Measurements from ENCODE around the gene CD59.

Gene CD59

GRCh38 chr11:33773404-33773986, 37.3 kb upstream of the CD59 start:
- Histone ChIP-seq H3K9ac (ENCODE audit: low read length in 2 of 2) (peak overlapping the region; percentile 87 to 91), H3K27me3 (ENCODE audit: control insufficient read depth in 1 of 2, insufficient read depth in 2 of 2, low read length in 2 of 2) (no peaks in the 10 kb centered on the region), H3K27ac (ENCODE audit: low read length) (peak overlapping the region; percentile 91), H3K9me3 (ENCODE audit: control insufficient read depth in 2 of 2, low read length in 2 of 2) (no peaks in the 10 kb centered on the region), H3K36me3 (ENCODE audit: control insufficient read depth in 2 of 2, insufficient read depth in 2 of 2, low read length in 2 of 2) (peaks cover 3% of the 10 kb centered on the region in 2 donors), H3K4me3 (ENCODE audit: low read length in 2 of 2) (peak overlapping the region; percentile 90 to 93), H3K4me1 (ENCODE audit: control insufficient read depth, insufficient read depth, low read length) (peaks cover 21% of the 10 kb centered on the region)

- peaks cover 21% of the 10 kb centered on the region for H3K4me1 ChIP-seq (ENCODE audit: control insufficient read depth, insufficient read depth, low read length)
- H3K4me3 ChIP-seq (ENCODE audit: low read length in 2 of 2), result peak overlapping the region in 1 of 2 donors; percentile 93
- H3K27me3 ChIP-seq (ENCODE audit: control insufficient read depth in 1 of 2, insufficient read depth in 2 of 2, low read length in 2 of 2), result no peaks in the 10 kb centered on the region
- H3K9me3 ChIP-seq (ENCODE audit: control insufficient read depth in 2 of 2, low read length in 2 of 2), result no peaks in the 10 kb centered on the region
- H3K27ac ChIP-seq (ENCODE audit: low read length), result no peak overlapping the region
- H3K36me3 ChIP-seq (ENCODE audit: control insufficient read depth in 2 of 2, insufficient read depth in 2 of 2, low read length in 2 of 2), result peaks cover 3% of the 10 kb centered on the region in 2 donors
- H3K9ac ChIP-seq (ENCODE audit: low read length in 2 of 2), result no peak overlapping the region
Measured at GRCh38 chr11:33772870-33773269, 36.6 kb upstream of the CD59 start.

DNA sequence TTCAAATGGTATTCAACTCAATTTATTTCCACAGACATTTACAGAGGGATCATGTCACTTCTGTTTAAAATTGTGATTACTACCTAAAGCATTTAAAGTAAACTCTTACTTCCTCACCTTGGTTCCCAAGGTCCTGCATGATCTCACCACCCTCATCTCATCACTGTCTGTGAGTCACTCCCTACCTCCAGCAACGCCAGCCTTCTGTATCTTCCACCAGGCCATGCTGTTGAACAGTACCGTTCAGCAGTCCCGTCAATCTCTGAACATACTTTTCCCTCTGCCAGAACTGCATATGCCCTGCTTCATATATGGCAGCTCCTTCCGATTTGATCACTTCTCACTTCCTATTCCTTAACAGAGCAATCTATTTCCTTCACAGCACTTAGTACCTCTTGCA, 36.1 kb upstream of the CD59 start:
- no peaks in the 10 kb centered on the region for H3K27me3 ChIP-seq (ENCODE audit: control insufficient read depth in 1 of 2, insufficient read depth in 2 of 2, low read length in 2 of 2)
- no peak overlapping the region for H3K9ac ChIP-seq (ENCODE audit: low read length in 2 of 2)
- no peak overlapping the region for H3K27ac ChIP-seq (ENCODE audit: low read length)
- H3K36me3 ChIP-seq (ENCODE audit: control insufficient read depth in 2 of 2, insufficient read depth in 2 of 2, low read length in 2 of 2), result peaks cover 3 to 5% of the 10 kb centered on the region in 2 donors
- H3K4me3 ChIP-seq (ENCODE audit: low read length in 2 of 2), result peak overlapping the region in 1 of 2 donors; percentile 93
- H3K4me1 ChIP-seq (ENCODE audit: control insufficient read depth, insufficient read depth, low read length), result peaks cover 21% of the 10 kb centered on the region
- no peaks in the 10 kb centered on the region for H3K9me3 ChIP-seq (ENCODE audit: control insufficient read depth in 2 of 2, low read length in 2 of 2)

- peaks cover 11 to 16% of the 10 kb centered on the region in 2 donors for H3K36me3 ChIP-seq (ENCODE audit: control insufficient read depth in 2 of 2, insufficient read depth in 2 of 2, low read length in 2 of 2)
Measured at GRCh38 chr11:33770236-33770635, 34.0 kb upstream of the CD59 start.

DNA sequence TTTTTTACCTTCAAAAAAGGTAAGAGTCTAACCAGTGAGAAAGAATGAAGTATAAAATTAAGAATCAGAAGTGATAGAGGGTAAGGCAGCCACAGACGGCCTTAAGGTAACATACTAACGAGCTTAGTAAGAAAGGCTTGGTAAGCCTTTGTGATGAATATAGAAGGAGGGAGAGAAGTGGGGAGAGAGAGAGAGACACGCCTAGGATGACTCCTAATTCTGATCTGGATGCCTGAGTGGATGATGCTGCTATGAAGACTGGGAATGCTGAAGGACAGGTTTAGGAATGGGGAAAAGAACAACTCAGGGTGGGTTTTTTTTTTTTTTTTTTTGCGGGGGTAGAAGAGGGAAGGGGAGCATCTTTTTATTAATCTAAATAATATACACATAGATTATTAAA, 33.3 kb upstream of the CD59 start:
- H3K36me3 ChIP-seq (ENCODE audit: control insufficient read depth in 2 of 2, insufficient read depth in 2 of 2, low read length in 2 of 2), result peaks cover 11 to 17% of the 10 kb centered on the region in 2 donors
- H3K9me3 ChIP-seq (ENCODE audit: control insufficient read depth in 2 of 2, low read length in 2 of 2), result no peaks in the 10 kb centered on the region
- H3K4me3 ChIP-seq (ENCODE audit: low read length in 2 of 2), result no peak overlapping the region
- no peaks in the 10 kb centered on the region for H3K27me3 ChIP-seq (ENCODE audit: control insufficient read depth in 1 of 2, insufficient read depth in 2 of 2, low read length in 2 of 2)
- no peak overlapping the region for H3K27ac ChIP-seq (ENCODE audit: low read length)
- peaks cover 11% of the 10 kb centered on the region for H3K4me1 ChIP-seq (ENCODE audit: control insufficient read depth, insufficient read depth, low read length)
- no peak overlapping the region for H3K9ac ChIP-seq (ENCODE audit: low read length in 2 of 2)

More at GRCh38 chr11:33770236-33770635, 34.0 kb upstream of the CD59 start:
- no peak overlapping the region for H3K4me3 ChIP-seq (ENCODE audit: low read length in 2 of 2)
- no peak overlapping the region for H3K9ac ChIP-seq (ENCODE audit: low read length in 2 of 2)
- H3K27ac ChIP-seq (ENCODE audit: low read length), result no peak overlapping the region
- no peaks in the 10 kb centered on the region for H3K9me3 ChIP-seq (ENCODE audit: control insufficient read depth in 2 of 2, low read length in 2 of 2)
- H3K27me3 ChIP-seq (ENCODE audit: control insufficient read depth in 1 of 2, insufficient read depth in 2 of 2, low read length in 2 of 2), result no peaks in the 10 kb centered on the region
- H3K4me1 ChIP-seq (ENCODE audit: control insufficient read depth, insufficient read depth, low read length), result peaks cover 16% of the 10 kb centered on the region

GRCh38 chr11:33767624-33768023, 31.4 kb upstream of the CD59 start:
- Histone ChIP-seq H3K36me3 (ENCODE audit: control insufficient read depth in 2 of 2, insufficient read depth in 2 of 2, low read length in 2 of 2) (peaks cover 11 to 25% of the 10 kb centered on the region in 2 donors), H3K27me3 (ENCODE audit: control insufficient read depth in 1 of 2, insufficient read depth in 2 of 2, low read length in 2 of 2) (no peaks in the 10 kb centered on the region), H3K4me3 (ENCODE audit: low read length in 2 of 2) (no peak overlapping the region), H3K9me3 (ENCODE audit: control insufficient read depth in 2 of 2, low read length in 2 of 2) (no peaks in the 10 kb centered on the region), H3K9ac (ENCODE audit: low read length in 2 of 2) (no peak overlapping the region), H3K27ac (ENCODE audit: low read length) (no peak overlapping the region), H3K4me1 (ENCODE audit: control insufficient read depth, insufficient read depth, low read length) (peaks cover 9% of the 10 kb centered on the region)

DNA sequence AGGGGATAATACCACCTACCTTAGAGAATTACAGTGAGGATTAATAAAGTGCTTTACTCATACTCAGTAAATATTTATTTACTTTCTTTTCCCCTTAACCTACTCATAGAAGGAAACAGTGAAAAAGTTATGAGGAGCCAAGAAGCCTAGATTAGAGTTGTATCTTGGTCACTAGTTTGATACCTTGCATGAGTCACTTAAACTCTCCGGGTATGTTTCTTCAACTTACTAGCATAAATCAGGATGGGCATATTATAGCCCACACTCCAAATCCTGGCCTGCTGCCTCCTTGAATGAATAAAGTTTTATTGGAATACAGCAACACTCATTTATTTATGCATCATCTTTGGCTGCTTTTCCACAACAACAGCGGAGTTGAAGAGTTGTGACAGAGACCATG, 29.9 kb upstream of the CD59 start:
- no peaks in the 10 kb centered on the region for H3K27me3 ChIP-seq (ENCODE audit: control insufficient read depth in 1 of 2, insufficient read depth in 2 of 2, low read length in 2 of 2)
- no peak overlapping the region for H3K4me3 ChIP-seq (ENCODE audit: low read length in 2 of 2)
- no peak overlapping the region for H3K27ac ChIP-seq (ENCODE audit: low read length)
- H3K4me1 ChIP-seq (ENCODE audit: control insufficient read depth, insufficient read depth, low read length), result no peaks in the 10 kb centered on the region
- no peak overlapping the region for H3K9ac ChIP-seq (ENCODE audit: low read length in 2 of 2)
- H3K9me3 ChIP-seq (ENCODE audit: control insufficient read depth in 2 of 2, low read length in 2 of 2), result no peaks in the 10 kb centered on the region
- H3K36me3 ChIP-seq (ENCODE audit: control insufficient read depth in 2 of 2, insufficient read depth in 2 of 2, low read length in 2 of 2), result peaks cover 11 to 25% of the 10 kb centered on the region in 2 donors

DNA sequence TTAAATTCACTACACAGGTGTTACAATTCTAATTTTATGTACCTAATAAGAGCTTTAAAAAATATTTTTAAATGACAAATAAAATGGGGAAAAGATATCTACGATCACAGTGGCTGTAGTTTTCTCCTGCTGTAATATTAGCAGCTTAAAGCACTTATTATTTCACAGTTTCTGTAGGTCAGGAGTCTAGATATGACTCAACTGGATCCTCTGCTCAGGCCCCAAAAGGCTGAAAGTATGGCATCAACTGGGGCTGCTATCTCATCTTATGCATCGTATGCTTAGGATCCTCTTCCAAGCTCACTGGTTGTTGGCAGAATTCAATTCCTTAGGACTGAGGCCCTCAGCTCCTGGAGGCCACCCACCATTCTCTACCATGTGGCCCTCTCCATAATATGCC, 25.2 kb upstream of the CD59 start:
- Histone ChIP-seq H3K9me3 (ENCODE audit: control insufficient read depth in 2 of 2, low read length in 2 of 2) (no peaks in the 10 kb centered on the region), H3K9ac (ENCODE audit: low read length in 2 of 2) (no peak overlapping the region), H3K36me3 (ENCODE audit: control insufficient read depth in 2 of 2, insufficient read depth in 2 of 2, low read length in 2 of 2) (peaks cover 16 to 34% of the 10 kb centered on the region in 2 donors), H3K4me3 (ENCODE audit: low read length in 2 of 2) (no peak overlapping the region), H3K27me3 (ENCODE audit: control insufficient read depth in 1 of 2, insufficient read depth in 2 of 2, low read length in 2 of 2) (no peaks in the 10 kb centered on the region), H3K27ac (ENCODE audit: low read length) (no peak overlapping the region), H3K4me1 (ENCODE audit: control insufficient read depth, insufficient read depth, low read length) (no peaks in the 10 kb centered on the region)

- Histone ChIP-seq H3K27ac (ENCODE audit: low read length) (no peak overlapping the region), H3K36me3 (ENCODE audit: control insufficient read depth in 2 of 2, insufficient read depth in 2 of 2, low read length in 2 of 2) (peaks cover 13 to 23% of the 10 kb centered on the region in 2 donors), H3K9ac (ENCODE audit: low read length in 2 of 2) (no peak overlapping the region)
Measured at GRCh38 chr11:33753304-33753967, 17.2 kb upstream of the CD59 start.

GRCh38 chr11:33751878-33752277, 15.7 kb upstream of the CD59 start:
- H3K27ac ChIP-seq (ENCODE audit: low read length), result no peak overlapping the region
- no peak overlapping the region for H3K9ac ChIP-seq (ENCODE audit: low read length in 2 of 2)
- H3K4me3 ChIP-seq (ENCODE audit: low read length in 2 of 2), result no peak overlapping the region
- H3K36me3 ChIP-seq (ENCODE audit: control insufficient read depth in 2 of 2, insufficient read depth in 2 of 2, low read length in 2 of 2), result peaks cover 9 to 20% of the 10 kb centered on the region in 2 donors
- no peaks in the 10 kb centered on the region for H3K27me3 ChIP-seq (ENCODE audit: control insufficient read depth in 1 of 2, insufficient read depth in 2 of 2, low read length in 2 of 2)
- H3K4me1 ChIP-seq (ENCODE audit: control insufficient read depth, insufficient read depth, low read length), result no peaks in the 10 kb centered on the region
- H3K9me3 ChIP-seq (ENCODE audit: control insufficient read depth in 2 of 2, low read length in 2 of 2), result no peaks in the 10 kb centered on the region

More at GRCh38 chr11:33753304-33753967, 17.2 kb upstream of the CD59 start:
- Histone ChIP-seq H3K9me3 (ENCODE audit: control insufficient read depth in 2 of 2, low read length in 2 of 2) (no peaks in the 10 kb centered on the region), H3K27me3 (ENCODE audit: control insufficient read depth in 1 of 2, insufficient read depth in 2 of 2, low read length in 2 of 2) (no peaks in the 10 kb centered on the region), H3K4me3 (ENCODE audit: low read length in 2 of 2) (no peak overlapping the region), H3K4me1 (ENCODE audit: control insufficient read depth, insufficient read depth, low read length) (no peaks in the 10 kb centered on the region)

GRCh38 chr11:33747979-33748378, 11.8 kb upstream of the CD59 start:
- H3K9ac ChIP-seq (ENCODE audit: low read length in 2 of 2), result peak overlapping the region in 1 of 2 donors; percentile 29
- peaks cover 5 to 26% of the 10 kb centered on the region in 2 donors for H3K36me3 ChIP-seq (ENCODE audit: control insufficient read depth in 2 of 2, insufficient read depth in 2 of 2, low read length in 2 of 2)
- no peak overlapping the region for H3K4me3 ChIP-seq (ENCODE audit: low read length in 2 of 2)
- no peak overlapping the region for H3K27ac ChIP-seq (ENCODE audit: low read length)
- H3K9me3 ChIP-seq (ENCODE audit: control insufficient read depth in 2 of 2, low read length in 2 of 2), result no peaks in the 10 kb centered on the region
- H3K4me1 ChIP-seq (ENCODE audit: control insufficient read depth, insufficient read depth, low read length), result no peaks in the 10 kb centered on the region
- H3K27me3 ChIP-seq (ENCODE audit: control insufficient read depth in 1 of 2, insufficient read depth in 2 of 2, low read length in 2 of 2), result no peaks in the 10 kb centered on the region

Measured in stomach smooth muscle (tissue), 2 donors.